Measurements from ENCODE around the gene HLX.

DNA sequence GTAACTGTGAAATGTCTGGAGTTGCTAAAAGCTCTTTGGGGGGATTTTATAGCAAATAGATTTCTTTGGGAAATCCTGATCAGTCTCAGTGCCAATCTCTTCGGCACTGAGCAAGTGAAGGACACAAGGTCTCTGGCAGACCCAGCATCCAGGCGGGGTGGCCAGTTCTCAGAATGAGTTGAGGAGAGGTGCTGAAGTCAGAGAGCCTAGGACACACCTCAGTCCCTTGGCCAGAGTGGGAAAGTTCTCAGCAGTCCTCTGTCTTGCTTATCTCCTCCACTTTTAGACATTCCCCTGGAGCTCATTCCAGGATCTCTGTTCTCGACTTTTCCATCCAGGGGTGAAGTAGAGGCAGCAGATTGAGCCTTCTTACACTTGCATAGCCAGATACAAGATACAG lies 6.7 kb downstream of the HLX start:
- TF ChIP-seq, protein P1, sequence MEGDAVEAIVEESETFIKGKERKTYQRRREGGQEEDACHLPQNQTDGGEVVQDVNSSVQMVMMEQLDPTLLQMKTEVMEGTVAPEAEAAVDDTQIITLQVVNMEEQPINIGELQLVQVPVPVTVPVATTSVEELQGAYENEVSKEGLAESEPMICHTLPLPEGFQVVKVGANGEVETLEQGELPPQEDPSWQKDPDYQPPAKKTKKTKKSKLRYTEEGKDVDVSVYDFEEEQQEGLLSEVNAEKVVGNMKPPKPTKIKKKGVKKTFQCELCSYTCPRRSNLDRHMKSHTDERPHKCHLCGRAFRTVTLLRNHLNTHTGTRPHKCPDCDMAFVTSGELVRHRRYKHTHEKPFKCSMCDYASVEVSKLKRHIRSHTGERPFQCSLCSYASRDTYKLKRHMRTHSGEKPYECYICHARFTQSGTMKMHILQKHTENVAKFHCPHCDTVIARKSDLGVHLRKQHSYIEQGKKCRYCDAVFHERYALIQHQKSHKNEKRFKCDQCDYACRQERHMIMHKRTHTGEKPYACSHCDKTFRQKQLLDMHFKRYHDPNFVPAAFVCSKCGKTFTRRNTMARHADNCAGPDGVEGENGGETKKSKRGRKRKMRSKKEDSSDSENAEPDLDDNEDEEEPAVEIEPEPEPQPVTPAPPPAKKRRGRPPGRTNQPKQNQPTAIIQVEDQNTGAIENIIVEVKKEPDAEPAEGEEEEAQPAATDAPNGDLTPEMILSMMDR (IDR thresholded peaks at IDR 0.05) = no peak
- TF ChIP-seq EZH2 (IDR thresholded peaks at IDR 0.05) = no peak

All from neural progenitor cell (in vitro differentiated cells).